ENCODE results near the gene FJX1.
"Not testable (repeated sequence)": the region's sequence is repeated elsewhere in the genome, so short reads cannot be mapped to it uniquely, and the experiment has no call there.

FJX1 gene

GRCh38 chr11:35633827-35634423 is 15.7 kb downstream of the FJX1 start:
- no peak for DNase-seq

DNA sequence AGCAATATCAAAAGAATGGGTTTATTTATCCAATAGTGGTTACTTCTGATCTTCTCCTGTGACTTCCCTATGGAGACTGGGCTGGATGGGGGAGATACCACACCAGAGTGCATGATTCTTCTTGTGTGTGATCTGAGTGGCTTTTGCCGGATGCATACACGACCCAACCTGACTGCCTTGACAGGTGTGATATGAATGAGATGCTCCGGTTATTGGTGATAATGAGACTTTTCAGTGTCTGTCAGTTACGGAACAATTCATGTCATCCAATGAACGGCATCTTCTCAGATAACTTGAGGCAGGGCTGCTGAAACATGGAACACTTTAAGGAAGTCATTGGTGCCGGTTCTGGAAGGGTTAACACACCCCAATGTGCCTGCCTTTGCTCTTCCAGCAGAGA is 17.7 kb downstream of the FJX1 start:
- DNase-seq, result no peak

GRCh38 chr11:35639591-35640179 is 21.4 kb downstream of the FJX1 start:
- DNase-seq, result no peak

- DNase-seq, result no peak
These were observed 23.1 kb downstream of the FJX1 start for GRCh38 chr11:35641171-35641897.

GRCh38 chr11:35641964-35642363 is 23.7 kb downstream of the FJX1 start:
- DNase-seq, result no peak

GRCh38 chr11:35647421-35648093 is 29.3 kb downstream of the FJX1 start:
- no peak for DNase-seq

GRCh38 chr11:35650006-35650405 is 31.7 kb downstream of the FJX1 start:
- no peak for DNase-seq

- DNase-seq, result no peak
These were observed 32.2 kb downstream of the FJX1 start for GRCh38 chr11:35650467-35650866.

DNA sequence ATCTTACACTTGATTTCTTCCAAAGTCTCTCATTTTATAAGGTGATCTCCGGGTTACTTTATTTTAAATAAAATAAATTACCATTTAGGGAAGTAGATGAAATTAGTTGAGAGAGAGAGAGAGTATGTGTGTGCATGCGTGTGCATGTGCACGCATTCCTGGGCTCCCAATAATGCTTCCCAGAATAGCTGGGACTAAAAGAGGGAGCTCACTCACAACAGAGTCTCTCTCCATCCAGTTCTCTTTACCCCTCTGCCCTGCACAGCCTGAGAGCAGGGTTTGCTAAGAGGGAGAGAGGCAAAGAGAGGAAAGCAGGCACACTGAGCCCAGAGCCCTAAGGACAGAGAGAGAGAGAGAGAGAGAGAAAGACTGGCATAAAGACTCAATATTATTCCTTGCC is 33.0 kb downstream of the FJX1 start:
- no peak for DNase-seq

GRCh38 chr11:35652786-35653185 is 34.5 kb downstream of the FJX1 start:
- DNase-seq, result not testable (repeated sequence)

DNA sequence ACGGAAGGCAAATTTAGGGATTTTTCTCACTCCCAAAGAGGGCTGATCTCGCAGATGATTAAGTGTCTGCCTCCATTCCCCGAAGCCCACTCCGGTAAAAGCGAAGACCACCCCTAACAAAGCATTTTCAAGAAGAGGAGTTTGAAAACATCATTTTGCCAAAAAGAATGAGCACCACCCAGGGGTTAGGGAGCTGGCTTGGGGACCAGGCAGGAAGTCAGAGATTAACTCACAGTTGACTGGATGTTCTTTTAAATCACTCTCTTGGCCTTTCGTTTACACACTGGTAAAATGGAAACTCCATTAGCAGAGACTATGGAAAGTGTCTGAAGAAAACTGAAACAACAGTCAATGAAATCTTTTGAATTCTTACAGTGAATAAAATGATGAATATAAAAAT is 36.5 kb downstream of the FJX1 start:
- DNase-seq, result peak; percentile 36

DNA sequence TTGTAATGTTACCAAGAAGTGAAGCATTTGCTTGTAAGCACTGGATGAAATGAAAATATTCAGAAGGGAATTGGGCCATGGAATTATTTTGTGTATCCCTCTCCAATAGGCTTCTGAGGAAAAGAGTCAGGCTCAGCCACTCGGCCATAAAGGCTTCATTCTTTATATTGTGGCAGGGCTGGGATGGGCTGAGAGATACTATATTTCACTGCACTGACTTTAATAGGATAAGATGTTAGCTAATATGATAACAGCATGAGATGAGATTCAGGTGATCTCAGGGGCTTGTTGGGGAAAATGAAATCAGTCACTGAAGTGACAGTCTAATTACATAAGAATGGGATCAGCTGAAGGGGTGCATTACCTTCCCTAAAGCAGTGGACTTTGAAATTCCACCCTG is 37.0 kb downstream of the FJX1 start:
- DNase-seq, result no peak

DNA sequence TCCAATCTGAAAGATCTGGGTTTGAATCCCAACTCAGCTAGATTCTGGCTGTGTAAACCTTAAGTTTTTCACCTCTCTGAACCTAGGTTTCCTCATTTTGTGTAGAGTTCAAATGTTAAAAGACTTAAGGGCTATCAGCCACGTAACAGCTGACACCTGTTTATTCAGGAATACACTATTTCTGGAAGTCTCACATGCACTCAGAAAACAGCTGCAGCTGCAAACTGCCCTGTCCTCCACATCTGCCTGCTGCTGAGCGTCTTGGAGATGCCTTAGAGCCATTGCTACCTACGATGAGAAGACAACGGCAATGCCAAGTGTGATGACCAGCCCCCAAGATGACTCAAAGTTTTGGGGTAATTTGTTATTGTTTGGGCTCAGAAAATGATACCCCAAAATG is 37.6 kb downstream of the FJX1 start:
- no peak for DNase-seq

DNA sequence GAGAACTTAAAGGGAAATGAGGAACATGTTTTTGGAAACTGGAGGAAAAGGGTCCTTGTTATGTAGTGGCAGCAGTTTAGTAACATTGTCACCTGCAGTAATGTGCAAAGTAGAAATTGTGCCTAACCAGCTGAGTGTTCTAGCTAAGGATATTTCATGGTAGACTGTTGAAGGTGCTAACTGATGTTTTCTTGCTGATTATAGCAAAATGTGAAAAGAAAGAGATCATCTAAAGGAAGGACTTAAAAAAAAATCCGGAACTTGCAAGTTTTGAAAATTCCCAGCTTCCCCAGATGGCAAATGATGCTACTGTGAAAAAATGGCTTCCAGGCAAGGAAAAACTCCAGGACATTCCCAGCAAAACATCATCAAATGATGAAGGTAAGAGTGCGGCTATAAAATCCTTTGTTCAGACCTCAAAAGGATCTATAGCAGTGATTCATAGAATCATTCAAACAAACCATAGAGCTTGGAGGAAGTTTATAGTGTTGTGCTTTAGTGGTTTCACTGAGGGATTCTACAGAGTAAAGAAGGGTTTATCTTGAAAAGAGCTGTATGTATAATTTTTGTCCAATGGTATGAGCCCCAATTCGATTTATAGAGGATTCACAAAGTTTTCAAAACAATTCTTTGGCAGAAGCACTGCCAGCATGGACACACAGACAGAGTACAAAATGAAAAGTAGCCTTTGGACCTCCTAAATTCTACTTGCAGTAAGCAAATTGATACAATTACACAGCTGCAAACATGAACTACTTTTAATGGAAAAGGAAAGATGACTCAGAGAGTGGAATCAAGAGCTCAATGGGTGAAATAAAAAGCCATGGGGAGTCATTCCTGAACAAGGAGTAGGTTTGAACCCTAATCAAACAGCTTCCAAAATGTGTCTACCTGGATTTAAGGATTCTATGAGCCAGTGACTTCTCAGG is 40.0 kb downstream of the FJX1 start:
- DNase-seq, result no peak

GRCh38 chr11:35661534-35661933 is 43.3 kb downstream of the FJX1 start:
- DNase-seq, result no peak

- DNase-seq, result no peak
These were observed 43.9 kb downstream of the FJX1 start for GRCh38 chr11:35662061-35662648.

- peak; percentile 91 for DNase-seq
These were observed 44.6 kb downstream of the FJX1 start, which contains the start of gene TRIM44 for GRCh38 chr11:35662649-35663407. Gene TRIM44, plus strand, starts transcription at chr11:35662775. Its CDS starts 337 bp downstream, at chr11:35663112.

DNA sequence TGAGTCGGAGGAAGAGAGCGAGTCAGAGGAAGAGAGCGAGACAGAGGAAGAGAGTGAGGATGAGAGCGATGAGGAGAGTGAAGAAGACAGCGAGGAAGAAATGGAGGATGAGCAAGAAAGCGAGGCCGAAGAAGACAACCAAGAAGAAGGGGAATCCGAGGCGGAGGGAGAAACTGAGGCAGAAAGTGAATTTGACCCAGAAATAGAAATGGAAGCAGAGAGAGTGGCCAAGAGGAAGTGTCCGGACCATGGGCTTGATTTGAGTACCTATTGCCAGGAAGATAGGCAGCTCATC is 45.1 kb downstream of the FJX1 start:
- DNase-seq, result no peak

GRCh38 chr11:35664977-35665441 is 46.7 kb downstream of the FJX1 start:
- no peak for DNase-seq

GRCh38 chr11:35667257-35667656 is 49.0 kb downstream of the FJX1 start:
- DNase-seq, result no peak

- not testable (repeated sequence) for DNase-seq
These were observed 50.1 kb downstream of the FJX1 start for GRCh38 chr11:35668350-35668749.
